Measurements from ENCODE around the gene KCNK5.

KCNK5 gene

GRCh38 chr6:39204646-39205244, 24.5 kb downstream of the KCNK5 start:
- intact Hi-C loops (cut with micrococcal nuclease): no loop called here
- Mint-ChIP-seq H3K27ac (no peak overlapping the region), H3K36me3 (ENCODE audit: low read depth) (no peaks in the 10 kb centered on the region), H3K27me3 (no peaks in the 10 kb centered on the region), H3K9me3 (no peaks in the 10 kb centered on the region), H3K4me3 (no peak overlapping the region), H3K4me1 (ENCODE audit: low read depth) (peaks cover 21% of the 10 kb centered on the region)

GRCh38 chr6:39204160-39204495, 25.1 kb downstream of the KCNK5 start:
- Mint-ChIP-seq H3K4me1 (ENCODE audit: low read depth) (peaks cover 15% of the 10 kb centered on the region), H3K27ac (no peak overlapping the region), H3K9me3 (no peaks in the 10 kb centered on the region), H3K4me3 (no peak overlapping the region), H3K27me3 (no peaks in the 10 kb centered on the region), H3K36me3 (ENCODE audit: low read depth) (no peaks in the 10 kb centered on the region)
- intact Hi-C loops (cut with micrococcal nuclease): no loop called here

- Mint-ChIP-seq H3K36me3 (ENCODE audit: low read depth) (no peaks in the 10 kb centered on the region), H3K27ac (no peak overlapping the region), H3K9me3 (no peaks in the 10 kb centered on the region), H3K4me3 (no peak overlapping the region), H3K4me1 (ENCODE audit: low read depth) (peaks cover 10% of the 10 kb centered on the region), H3K27me3 (no peaks in the 10 kb centered on the region)
- intact Hi-C loops (cut with micrococcal nuclease): no loop called here
These were observed 25.7 kb downstream of the KCNK5 start for GRCh38 chr6:39203436-39204159.

DNA sequence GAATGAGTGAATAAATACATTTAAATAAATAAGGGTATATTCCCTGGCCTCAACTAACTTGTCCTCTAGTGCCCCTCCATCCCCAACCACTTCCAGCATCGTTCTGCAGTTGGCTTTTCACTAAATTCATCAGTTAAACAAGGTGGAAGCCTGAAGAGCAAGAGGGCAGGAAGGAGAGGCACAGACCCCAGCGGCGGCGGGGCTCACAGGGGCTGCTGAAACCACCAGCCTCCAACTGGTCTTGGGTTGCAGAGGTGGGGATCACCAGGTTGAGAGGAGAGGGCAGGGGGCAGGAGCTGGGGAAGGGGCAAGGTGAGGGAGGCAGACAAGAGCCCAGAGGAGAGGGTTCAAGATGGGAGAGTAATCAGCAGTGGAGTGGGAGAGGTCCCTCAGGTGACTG, 27.1 kb downstream of the KCNK5 start:
- no peaks in the 10 kb centered on the region for H3K27me3 Mint-ChIP-seq
- no peaks in the 10 kb centered on the region for H3K9me3 Mint-ChIP-seq
- no peaks in the 10 kb centered on the region for H3K36me3 Mint-ChIP-seq (ENCODE audit: low read depth)
- no peak overlapping the region for H3K4me3 Mint-ChIP-seq
- peaks cover 10% of the 10 kb centered on the region for H3K4me1 Mint-ChIP-seq (ENCODE audit: low read depth)
- no peak overlapping the region for H3K27ac Mint-ChIP-seq
- intact Hi-C loops (cut with micrococcal nuclease): no loop called here

DNA sequence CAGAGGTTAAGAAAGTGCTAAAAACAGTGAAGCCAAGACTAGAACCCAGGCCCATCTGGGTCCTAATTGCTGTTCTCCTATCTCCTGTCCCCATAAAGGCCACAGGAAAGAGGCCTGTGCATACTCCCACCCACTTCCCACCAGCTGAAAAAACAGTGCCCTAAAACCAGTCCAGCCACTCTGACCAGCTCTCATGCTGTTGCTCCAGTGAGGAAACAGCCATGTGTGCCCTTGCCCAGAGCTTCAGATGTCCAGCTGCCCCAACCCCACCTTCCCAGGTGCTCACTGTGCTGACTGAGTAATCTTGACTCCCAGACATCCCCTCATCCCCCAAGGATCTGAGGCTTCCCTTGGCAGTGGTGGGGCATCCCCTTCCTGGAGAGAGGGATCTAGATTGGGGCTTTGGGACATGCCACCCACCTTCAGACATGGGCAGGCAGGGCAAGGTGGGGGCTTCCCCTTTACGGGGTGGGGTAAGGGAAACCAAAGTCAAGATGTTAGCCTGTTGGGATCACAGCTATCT, 28.7 kb downstream of the KCNK5 start:
- Mint-ChIP-seq H3K4me1 (ENCODE audit: low read depth) (peaks cover 10% of the 10 kb centered on the region), H3K4me3 (no peak overlapping the region), H3K36me3 (ENCODE audit: low read depth) (no peaks in the 10 kb centered on the region), H3K9me3 (no peaks in the 10 kb centered on the region), H3K27ac (no peak overlapping the region), H3K27me3 (no peaks in the 10 kb centered on the region)
- intact Hi-C loops (cut with micrococcal nuclease): no loop called here

GRCh38 chr6:39199976-39200375, 29.3 kb downstream of the KCNK5 start:
- intact Hi-C loops (cut with micrococcal nuclease): no loop called here
- Mint-ChIP-seq H3K4me1 (ENCODE audit: low read depth) (peaks cover 10% of the 10 kb centered on the region), H3K27me3 (no peaks in the 10 kb centered on the region), H3K36me3 (ENCODE audit: low read depth) (no peaks in the 10 kb centered on the region), H3K4me3 (no peak overlapping the region), H3K9me3 (no peaks in the 10 kb centered on the region), H3K27ac (no peak overlapping the region)

DNA sequence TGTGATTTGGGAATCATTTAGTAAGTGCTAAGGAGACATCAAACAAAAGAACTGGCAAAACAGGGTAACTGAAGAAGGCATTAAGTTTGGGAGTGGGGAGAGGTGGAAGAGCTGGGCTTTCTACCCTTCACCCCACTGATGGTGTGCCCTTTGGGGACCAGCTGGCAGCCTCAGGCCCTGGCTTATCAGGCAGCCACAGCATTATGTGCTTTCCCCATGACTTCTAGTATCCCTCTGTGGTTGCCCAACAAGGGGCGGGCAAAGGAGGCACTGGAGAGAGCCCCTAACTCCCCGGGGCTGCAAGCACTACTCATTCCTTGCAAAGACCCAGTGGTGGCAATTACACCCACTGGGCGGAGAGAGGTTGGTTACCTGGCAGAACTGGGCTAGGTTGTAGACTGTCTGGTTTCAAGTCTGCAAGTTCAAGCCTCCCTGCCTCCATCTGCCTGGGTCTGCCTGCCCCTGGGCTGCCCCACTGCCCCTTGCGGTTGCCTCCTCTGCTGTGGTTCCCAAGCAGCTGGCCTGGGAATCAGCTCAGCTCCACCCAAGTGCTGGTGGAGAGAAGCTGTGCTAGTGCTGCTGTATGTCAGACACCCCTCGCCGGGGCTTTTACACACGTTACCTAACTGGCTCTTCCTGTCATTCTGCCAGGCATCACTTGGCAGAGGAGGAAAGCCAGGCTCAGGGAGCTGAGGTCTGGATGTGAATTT, 29.9 kb downstream of the KCNK5 start:
- peaks cover 10% of the 10 kb centered on the region for H3K4me1 Mint-ChIP-seq (ENCODE audit: low read depth)
- no peaks in the 10 kb centered on the region for H3K9me3 Mint-ChIP-seq
- no peaks in the 10 kb centered on the region for H3K36me3 Mint-ChIP-seq (ENCODE audit: low read depth)
- H3K27me3 Mint-ChIP-seq: no peaks in the 10 kb centered on the region
- H3K4me3 Mint-ChIP-seq: no peak overlapping the region
- no peak overlapping the region for H3K27ac Mint-ChIP-seq
- intact Hi-C loops (cut with micrococcal nuclease): no loop called here

DNA sequence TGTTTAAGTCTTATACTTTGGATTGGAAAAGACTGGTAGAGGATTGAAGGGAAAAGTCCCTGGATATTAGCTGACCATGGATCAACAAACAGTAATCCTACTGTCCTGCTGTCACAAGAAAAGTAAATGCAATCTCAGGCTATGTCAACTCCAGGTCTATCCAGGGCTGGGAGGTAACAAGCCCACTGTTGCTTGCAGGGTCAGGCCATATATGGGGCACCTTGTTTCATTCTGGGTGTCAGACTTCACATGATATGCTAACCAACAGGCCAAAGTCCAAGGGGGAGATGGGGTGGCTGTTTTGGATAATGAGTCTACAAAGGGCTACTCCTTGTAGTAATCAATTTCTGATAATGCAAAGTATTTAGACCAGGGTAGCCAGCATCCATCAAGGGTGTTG, 30.7 kb downstream of the KCNK5 start:
- Mint-ChIP-seq H3K4me1 (ENCODE audit: low read depth) (peaks cover 10% of the 10 kb centered on the region), H3K36me3 (ENCODE audit: low read depth) (no peaks in the 10 kb centered on the region), H3K4me3 (no peak overlapping the region), H3K27me3 (no peaks in the 10 kb centered on the region), H3K27ac (no peak overlapping the region), H3K9me3 (no peaks in the 10 kb centered on the region)
- intact Hi-C loops (cut with micrococcal nuclease): no loop called here

DNA sequence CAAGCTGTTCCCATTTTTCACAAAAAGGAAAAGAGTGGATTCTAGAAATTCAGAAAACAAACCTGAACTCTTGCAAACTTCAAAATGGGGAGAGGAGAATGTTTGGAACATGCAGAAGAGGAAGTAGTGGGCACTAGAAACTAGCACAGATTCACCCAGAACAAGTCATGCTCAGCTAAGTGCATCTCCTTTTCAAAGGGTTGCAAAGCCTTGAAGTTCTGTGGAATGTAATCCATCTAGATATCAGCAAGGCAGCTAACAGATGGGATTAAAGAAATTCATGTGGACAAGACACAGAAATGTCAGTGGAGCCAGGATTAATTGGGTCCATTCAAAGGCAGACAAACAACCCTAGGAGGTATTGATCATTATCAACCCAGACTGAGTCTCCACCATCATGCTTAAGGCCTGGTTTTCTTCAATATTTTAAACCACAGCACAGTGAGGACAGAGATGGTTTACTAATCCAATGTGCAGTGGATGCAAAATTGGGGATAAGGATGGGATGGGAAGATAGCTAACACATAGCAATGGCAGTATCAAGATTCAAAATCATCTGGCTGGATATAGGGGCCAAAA, 31.3 kb downstream of the KCNK5 start:
- Mint-ChIP-seq H3K4me1 (ENCODE audit: low read depth) (peaks cover 10% of the 10 kb centered on the region), H3K36me3 (ENCODE audit: low read depth) (no peaks in the 10 kb centered on the region), H3K27me3 (no peaks in the 10 kb centered on the region), H3K4me3 (no peak overlapping the region), H3K27ac (no peak overlapping the region), H3K9me3 (no peaks in the 10 kb centered on the region)
- intact Hi-C loops (cut with micrococcal nuclease): no loop called here

GRCh38 chr6:39197521-39197920, 31.8 kb downstream of the KCNK5 start:
- H3K27me3 Mint-ChIP-seq: no peaks in the 10 kb centered on the region
- no peak overlapping the region for H3K27ac Mint-ChIP-seq
- no peak overlapping the region for H3K4me3 Mint-ChIP-seq
- H3K9me3 Mint-ChIP-seq: no peaks in the 10 kb centered on the region
- H3K36me3 Mint-ChIP-seq (ENCODE audit: low read depth): no peaks in the 10 kb centered on the region
- intact Hi-C loops (cut with micrococcal nuclease): no loop called here
- H3K4me1 Mint-ChIP-seq (ENCODE audit: low read depth): peaks cover 10% of the 10 kb centered on the region

GRCh38 chr6:39196673-39197091, 32.6 kb downstream of the KCNK5 start:
- Mint-ChIP-seq H3K4me1 (ENCODE audit: low read depth) (peaks cover 10% of the 10 kb centered on the region), H3K27me3 (no peaks in the 10 kb centered on the region), H3K4me3 (no peak overlapping the region), H3K27ac (no peak overlapping the region), H3K9me3 (no peaks in the 10 kb centered on the region), H3K36me3 (ENCODE audit: low read depth) (no peaks in the 10 kb centered on the region)
- intact Hi-C loops (cut with micrococcal nuclease): no loop called here

DNA sequence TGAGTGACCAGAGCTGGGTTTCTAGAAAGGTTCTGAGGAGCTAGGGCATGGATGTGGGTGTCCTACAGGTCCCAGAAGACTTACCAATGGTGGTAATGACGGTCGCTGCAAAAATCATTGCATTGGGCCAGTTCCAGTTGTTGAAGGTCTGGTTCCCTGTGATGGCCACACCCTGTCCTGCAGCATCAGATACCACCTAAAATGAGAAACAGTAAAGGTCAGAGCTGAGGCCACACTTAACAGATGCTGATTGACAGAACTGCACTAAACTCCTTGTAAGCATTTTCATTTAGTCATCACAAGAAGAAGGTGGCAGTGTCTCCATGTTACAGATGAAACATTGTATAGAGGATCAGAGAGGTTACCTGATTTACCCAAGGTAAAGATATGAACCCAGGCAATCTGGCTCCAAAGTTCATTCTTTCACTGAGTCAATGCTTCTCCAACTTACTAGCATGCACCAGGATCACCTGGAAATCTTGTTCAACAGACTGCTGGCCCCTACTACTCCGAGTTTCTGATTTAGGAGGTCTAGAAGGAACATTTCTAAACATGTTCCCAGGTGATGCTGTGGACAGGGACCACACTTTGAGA, 33.4 kb downstream of the KCNK5 start:
- no peaks in the 10 kb centered on the region for H3K36me3 Mint-ChIP-seq (ENCODE audit: low read depth)
- H3K27ac Mint-ChIP-seq: no peak overlapping the region
- H3K27me3 Mint-ChIP-seq: no peaks in the 10 kb centered on the region
- no peak overlapping the region for H3K4me3 Mint-ChIP-seq
- H3K4me1 Mint-ChIP-seq (ENCODE audit: low read depth): peaks cover 10% of the 10 kb centered on the region
- intact Hi-C loops (cut with micrococcal nuclease): no loop called here
- H3K9me3 Mint-ChIP-seq: no peaks in the 10 kb centered on the region

GRCh38 chr6:39194466-39194865, 34.8 kb downstream of the KCNK5 start:
- Mint-ChIP-seq H3K27me3 (no peaks in the 10 kb centered on the region), H3K36me3 (ENCODE audit: low read depth) (no peaks in the 10 kb centered on the region), H3K9me3 (no peaks in the 10 kb centered on the region), H3K27ac (no peak overlapping the region), H3K4me1 (ENCODE audit: low read depth) (peaks cover 16% of the 10 kb centered on the region), H3K4me3 (no peak overlapping the region)
- intact Hi-C loops (cut with micrococcal nuclease): no loop called here
